Tongue (tissue), 2 donors: ENCODE measurements around the gene PPP1CA. TPM values are rescaled to one million over a fixed set of nuclear protein-coding genes. Genes with fewer than 3 reads are reported as not detected.
A peak's percentile ranks its signal among the peaks of the same experiment; 100 is the strongest.
"Not testable (repeated sequence)": the region's sequence is repeated elsewhere in the genome, so short reads cannot be mapped to it uniquely, and the experiment has no call there.

ENCODE experiments used
- DNase-seq: peaks from one replicate; pipeline ENCODE4 v3.0.0-alpha.2; 2015
- total RNA-seq: library from RNA; depleted of rRNA; stranded (reverse); fragments of >200 nt; gene quantifications from one replicate; pipeline ENCODE4 v1.2.3, GENCODE V29; 2014

The PPP1CA gene
- total RNA-seq, 1 donor from 2014 or later: 121 TPM

- DNase-seq: peak; percentile 80
Observed at GRCh38 chr11:67416416-67417335, 15.0 kb upstream of the PPP1CA start.

DNA sequence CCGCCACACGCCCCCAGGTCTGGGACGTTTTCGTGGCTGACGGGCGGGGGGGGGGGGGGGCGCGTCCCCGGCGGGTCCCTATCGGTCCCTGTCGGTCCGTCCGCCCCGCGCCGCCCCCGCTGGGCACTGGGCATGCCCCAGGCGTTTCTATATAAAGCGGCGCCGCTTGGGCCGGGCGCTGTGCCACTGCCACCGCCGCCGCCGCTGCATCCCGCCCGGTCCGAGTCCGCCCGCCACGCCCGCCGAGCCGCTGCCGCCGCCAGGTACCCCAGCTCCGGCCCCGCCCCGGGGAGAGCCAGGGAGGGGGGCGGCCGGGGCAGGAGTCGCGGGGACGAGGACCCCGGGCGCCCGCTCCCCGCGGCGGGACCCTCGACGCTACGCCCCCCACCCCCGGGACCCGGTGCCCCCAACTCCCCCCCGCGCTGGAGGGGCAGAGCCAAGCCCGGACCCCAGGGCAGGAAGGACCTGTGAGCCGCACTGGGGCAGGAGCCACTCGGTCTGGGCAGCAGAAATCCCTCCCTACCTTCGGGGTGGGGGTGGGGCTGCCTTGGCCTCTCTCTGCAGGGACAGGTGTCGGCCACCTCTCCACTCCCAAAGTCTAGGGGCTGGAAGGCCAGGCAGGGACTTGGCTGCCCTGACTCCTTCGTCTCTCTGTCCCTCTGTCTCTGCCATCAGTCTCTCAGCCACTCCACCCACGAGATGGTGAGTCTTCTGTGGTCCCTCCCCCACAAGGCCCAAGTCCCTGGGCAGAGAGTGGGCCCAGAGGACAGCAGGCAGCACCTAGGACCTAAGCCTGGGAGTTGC is 14.0 kb upstream of the PPP1CA start, which contains the start of gene CARNS1:
Gene CARNS1 (plus strand): TSS at position 178 of the 804 bp plus-strand sequence. CDS start 522 bp downstream, at position 700.
- DNase-seq: no peak

- DNase-seq: no peak
Observed at GRCh38 chr11:67413266-67413849, 11.7 kb upstream of the PPP1CA start.

DNA sequence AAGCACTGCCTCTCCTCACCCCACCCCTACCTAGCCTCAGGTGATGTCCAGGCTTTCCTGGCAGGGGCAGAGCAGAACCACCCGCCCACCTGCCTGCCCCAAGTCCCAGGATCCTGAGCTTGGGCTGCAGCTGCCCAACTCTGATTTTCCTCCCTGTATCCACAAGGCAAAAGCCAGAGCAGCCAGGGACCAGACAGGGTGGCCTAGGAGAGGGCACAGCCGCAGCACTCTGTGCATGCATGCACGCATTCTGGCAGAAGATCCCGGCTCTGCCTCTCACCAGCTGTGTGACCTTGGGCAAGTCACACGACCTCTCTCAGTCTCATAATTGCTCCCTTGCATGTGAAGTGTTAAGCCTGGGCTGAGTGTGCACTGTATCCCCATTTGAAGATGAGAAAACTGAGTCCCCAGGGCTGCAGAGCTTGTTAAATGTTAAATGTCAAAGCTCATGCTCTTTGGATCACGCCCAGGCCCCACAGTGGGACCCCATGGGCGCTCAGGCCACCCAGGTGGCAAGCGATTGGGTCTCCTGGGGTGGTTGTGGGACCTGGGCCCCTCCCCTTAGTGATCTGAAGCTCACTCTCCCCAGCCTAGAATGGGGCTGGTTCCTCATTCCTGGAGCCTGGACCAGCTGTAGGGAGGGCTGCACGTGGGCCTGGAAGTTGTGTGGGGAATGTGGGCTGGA is 11.0 kb upstream of the PPP1CA start:
- no peak for DNase-seq

GRCh38 chr11:67411785-67412152 is 10.1 kb upstream of the PPP1CA start:
- DNase-seq: no peak

- DNase-seq: no peak
Observed at GRCh38 chr11:67410984-67411784, 9.5 kb upstream of the PPP1CA start.

- DNase-seq: no peak
Observed at GRCh38 chr11:67410369-67410831, 8.7 kb upstream of the PPP1CA start.

DNA sequence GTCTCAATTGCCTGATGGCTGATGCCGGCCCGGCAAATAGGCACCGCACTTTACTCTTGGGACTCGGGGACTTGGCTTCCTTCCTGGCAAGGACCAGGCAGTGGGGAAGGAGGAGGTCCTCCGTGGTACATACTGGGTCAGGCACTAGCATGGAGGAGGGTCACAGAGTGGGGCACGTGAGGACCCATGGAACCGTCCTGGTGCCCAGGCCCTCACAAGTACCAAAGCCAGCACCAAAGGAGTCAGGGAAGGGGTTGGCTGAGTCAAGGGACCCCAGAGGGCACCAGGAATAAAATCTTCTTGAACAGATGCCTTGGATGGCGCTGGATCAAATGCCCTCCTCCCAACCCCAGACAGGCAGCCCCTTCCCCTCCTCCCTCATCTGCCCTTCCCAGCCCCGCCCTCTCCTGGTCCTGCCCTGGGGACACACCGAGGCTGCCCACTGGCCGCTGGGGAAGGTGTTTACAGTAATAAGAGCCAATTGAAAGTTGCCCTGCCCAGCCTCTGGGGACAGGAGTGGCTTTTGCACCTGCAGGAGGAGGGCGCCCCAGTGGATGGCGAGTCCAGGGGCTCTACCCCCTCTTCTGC is 8.2 kb upstream of the PPP1CA start:
- DNase-seq: no peak

- no peak for DNase-seq
Observed at GRCh38 chr11:67409261-67409666, 7.6 kb upstream of the PPP1CA start.

DNA sequence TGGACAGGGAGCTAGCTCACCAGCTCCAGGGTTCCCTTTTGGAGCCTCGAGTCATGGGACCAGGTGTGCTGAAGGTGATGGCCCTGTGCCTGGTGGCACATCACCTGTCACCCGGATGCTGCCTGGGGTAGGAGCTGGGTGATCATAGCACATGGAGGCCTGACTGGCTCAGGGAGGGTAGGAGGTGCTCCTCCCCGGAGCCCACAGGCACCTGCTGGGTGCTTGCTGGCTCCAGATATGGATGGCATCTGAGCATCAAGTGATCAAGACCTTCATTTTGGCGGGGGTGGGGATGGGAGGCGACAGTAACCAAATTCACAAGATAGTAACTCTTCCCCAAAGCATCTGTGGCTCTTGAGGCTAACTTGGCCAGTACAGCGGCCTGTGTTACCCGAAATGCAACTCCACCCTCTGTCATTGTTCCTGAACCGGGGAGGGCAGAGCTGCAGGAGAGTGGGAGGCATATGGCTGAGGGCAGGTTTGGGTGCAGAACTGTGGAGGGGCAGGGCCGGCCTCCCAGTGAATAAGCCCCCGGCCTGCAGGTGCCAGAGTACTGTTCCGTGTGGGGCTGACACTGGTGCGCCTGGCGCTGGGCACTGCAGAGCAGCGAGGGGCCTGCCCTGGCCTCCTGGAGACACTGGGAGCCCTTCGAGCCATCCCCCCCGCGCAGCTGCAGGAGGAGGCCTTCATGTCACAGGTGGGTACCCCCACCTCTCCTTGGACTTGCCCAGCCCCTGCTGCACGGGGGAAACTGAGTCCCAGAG is 7.0 kb upstream of the PPP1CA start:
- DNase-seq: no peak

DNA sequence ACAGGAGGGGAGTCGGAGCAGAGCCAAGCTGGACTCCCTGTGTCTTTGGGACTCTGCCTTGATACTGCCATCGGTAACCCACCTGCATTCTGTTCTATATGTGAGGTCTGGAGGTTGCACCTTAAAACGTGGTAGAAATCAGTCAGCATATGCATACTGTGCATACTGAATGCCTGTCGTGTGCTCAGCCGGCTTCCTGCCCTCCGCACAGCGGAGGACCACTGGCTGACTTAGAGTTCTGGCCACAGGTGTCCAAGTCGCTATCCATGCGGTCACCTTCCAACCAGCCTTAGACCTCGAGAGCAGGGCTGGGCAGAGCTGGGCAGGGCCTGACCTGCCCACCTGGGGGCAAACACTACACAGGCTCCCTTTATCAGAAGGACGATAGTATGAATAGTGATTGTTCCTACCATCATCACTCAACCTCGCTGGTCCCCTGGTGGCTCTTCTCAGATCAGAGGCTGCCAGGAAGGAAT is 6.1 kb upstream of the PPP1CA start:
- DNase-seq: no peak

DNA sequence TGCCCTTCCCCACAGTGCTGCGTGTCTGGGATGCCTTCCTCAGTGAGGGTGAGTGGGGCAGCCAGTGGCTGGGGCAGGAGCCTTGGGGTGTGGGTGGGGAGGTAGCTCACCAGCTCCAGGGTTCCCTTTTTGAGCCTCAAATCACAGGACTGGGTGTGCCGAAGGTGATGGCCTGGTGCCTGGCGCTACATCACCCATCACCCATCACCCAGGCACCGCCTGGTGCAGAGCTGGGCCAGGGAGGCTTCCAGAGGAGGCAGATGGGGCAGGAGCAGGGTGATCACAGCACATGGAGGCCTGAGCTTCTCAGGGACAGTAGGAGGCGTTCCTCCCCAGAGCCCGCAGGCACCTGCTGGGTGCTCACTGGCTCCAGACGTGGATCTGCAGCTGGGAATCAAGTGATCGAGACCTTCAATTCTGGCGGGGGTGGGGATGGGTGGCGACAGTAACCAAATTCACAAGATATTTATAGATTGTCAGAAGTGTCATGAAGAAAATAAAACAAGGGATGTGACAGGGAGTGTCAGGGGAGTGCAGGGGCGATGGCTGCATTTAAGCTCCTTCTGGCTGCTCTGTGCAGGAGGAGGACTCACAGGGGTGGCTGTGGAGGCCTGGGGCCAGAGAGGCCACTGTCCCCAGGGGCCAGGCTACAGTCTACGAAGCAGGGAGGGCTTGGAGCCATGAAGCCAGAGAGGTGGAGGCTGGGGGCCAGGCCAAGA is 5.5 kb upstream of the PPP1CA start:
- no peak for DNase-seq

DNA sequence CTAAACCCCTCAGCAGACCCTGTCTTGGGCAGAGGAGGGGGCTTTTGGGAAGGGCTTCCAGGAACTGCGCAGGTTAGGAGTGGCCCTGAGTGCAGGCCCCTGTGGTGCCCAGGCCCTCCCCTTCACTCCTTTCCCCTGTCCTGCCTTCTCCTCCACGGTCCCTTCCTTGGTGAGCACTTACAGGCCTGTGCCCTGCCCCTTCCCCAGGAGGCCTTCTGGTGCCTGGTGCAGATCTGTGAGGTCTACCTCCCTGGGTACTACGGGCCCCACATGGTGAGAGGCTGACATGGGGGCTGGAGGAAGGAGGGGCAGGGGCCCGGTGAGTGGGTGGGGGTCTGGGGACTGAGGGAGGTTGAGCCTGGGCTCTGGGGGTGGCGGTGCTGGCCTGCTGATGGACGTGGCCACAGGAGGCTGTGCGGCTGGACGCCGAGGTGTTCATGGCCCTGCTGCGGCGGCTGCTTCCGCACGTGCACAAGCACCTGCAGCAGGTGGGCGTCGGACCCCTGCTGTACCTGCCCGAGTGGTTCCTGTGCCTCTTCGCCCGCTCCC is 4.8 kb upstream of the PPP1CA start:
- no peak for DNase-seq

DNA sequence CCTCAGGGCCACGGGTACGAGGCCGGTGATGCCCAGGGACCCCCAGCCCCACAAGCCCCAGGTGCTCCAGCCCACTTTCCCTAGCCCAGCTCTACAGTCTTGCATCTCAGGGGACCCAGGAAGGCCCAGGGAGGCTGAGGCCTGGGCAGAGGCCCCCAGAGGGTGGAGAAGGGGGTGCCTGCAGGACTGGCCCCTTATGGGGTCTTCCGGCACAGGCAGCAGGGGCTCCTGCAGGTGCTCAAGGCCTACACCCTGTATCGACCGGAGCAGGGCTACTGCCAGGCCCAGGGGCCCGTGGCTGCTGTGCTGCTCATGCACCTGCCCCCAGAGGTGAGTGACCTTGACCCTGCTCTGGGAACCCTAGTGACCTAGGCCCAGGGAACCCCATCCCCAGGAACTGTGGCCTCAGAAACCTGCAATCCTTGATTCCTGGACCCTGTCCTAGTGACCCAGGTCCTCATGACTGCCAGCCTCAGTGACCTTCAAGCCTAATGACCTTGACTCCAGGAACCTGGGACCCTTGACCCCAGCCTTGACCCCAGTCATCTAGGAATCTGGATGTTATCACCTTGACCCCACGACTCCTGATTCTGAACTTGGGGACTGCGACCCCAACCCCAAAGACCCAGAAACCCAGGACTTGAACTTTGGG is 4.2 kb upstream of the PPP1CA start:
- DNase-seq: no peak

DNA sequence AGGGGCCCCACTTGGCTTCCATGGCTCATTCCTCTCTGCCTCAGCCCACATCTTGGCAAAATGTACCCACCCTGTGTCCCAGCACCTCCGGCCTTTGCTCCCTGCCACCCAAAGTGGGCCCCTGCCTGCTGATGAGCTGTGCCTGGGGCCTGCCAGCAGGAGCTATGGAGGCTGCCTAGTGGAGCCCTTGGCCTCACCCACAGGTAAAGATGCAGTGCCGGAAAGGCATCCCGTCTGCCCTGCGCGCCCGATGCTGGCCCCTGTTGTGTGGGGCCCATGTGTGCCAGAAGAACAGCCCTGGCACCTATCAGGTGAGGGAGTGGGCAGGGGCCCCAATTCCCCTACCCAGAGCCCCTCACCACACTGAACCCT is 3.5 kb upstream of the PPP1CA start:
- no peak for DNase-seq

DNA sequence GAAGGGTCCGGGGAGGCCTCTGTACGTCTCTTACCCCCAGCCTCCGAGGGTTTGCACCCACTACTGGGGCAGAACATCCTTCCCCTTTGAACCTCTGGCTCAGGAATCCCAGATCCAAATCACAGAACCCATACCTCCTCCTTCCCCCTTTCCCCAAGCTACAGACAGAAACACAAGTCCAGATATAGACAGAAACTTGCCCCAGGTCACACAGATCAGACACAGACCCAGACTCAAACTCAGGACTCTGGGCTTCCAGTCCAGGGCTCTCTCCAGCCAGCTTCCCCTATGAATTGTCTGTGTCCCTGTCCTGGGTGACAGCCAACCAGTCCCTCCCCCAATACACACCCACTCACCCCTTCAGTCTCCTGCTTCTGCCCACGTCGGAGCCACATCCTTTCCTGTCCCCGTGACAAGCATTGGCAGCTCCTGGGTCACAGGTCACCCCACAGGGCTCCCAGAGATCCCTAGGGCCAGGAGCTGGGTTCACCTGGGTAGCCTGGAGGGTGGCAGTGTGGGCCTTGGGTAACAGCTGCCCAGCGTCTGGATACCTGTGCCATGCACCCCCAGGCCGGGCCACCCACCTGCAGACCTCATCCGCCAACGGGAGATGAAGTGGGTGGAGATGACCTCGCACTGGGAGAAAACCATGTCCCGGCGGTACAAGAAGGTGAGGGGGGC is 3.0 kb upstream of the PPP1CA start:
- DNase-seq: no peak

DNA sequence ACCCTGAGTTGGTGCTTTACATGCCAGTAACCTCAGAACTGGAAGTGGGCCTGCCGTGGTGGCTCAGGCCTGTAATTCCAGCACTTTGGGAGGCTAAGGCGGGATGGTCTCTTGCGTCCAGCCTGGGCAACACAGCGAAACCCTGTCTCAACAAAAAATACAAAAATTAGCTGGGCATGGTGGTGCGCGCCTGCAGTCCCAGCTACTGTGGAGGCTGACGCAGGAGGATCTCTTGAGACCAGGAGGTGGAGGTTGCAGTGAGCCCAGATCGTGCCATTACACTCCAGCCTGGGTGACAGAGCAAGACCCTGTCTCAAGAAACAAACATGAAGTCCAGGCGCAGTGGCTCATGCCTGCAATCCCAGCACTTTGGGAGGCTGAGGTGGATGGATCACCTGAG is 1.4 kb upstream of the PPP1CA start:
- DNase-seq: not testable (repeated sequence)
